Measurements from ENCODE around the gene PRMT2.

PRMT2 gene

GRCh38 chr21:46635324-46636180, at the start of gene PRMT2:
Gene PRMT2, plus strand, starts transcription at chr21:46635674. Its CDS starts 1,278 bp downstream, at chr21:46636952.
- DNase-seq, result peak; percentile 99

GRCh38 chr21:46594276-46594675, 41.2 kb upstream of the PRMT2 start:
- no peak for DNase-seq

DNA sequence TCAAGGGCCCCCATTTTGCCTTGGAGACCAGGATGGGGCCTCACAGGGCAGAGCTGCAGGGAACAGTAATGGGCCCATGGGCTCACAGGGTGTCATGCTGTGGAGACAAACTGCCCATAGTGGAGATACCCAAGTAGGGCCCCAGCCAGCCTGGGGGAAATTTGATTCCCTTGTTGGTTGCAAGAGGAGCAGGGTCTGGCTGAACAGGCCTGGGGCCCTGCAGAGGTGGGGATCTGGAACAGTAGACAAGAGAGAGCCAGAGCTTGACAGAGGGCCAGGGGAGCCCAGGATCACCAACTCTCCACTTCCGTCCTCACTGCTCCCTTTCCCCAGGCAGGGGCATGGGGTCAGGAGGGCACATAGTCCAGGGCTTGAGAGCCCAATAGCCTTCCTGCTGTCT, 39.3 kb upstream of the PRMT2 start:
- DNase-seq, result no peak

DNA sequence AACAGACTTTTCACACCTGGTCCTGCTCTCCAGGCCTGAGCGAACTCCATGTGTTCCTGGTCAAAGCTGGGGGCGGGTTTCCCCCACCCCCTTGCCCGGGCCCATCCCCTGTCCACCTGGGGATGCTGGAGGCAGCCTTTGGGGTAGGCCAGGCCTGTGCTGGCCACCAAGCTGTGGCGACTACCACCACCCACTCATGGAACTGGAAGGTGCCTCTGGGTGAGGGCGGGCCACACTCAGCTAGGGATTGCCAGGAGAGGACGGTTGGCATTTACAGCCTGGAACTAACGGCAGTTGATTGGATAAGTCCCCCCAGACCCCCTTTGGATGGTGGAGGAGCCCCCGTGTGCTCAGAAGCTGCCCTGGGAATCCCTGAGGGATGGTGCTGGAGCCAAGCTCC, 38.4 kb upstream of the PRMT2 start:
- no peak for DNase-seq

DNA sequence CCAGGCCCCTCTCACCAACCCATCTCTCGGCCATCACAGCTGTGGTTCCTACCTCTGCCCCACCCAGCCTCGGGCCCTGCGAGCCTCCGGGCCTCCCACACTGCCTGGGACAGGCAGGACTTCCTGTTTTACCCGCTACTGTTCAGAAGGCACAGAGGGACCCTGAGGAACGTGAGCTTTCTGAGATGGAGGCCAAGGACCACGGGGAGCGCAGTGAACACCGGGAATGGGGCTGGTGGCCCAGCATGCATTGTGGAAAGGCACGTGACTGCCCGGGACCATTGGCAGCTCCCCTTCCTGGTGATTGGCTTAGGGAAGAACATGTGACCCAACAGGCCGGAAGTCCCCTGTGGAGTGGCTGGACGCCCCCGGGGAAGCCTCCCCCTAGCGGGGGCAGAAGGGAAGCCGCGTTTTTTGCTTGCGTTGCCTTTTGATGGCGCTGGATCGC, 37.6 kb upstream of the PRMT2 start:
- no peak for DNase-seq

DNA sequence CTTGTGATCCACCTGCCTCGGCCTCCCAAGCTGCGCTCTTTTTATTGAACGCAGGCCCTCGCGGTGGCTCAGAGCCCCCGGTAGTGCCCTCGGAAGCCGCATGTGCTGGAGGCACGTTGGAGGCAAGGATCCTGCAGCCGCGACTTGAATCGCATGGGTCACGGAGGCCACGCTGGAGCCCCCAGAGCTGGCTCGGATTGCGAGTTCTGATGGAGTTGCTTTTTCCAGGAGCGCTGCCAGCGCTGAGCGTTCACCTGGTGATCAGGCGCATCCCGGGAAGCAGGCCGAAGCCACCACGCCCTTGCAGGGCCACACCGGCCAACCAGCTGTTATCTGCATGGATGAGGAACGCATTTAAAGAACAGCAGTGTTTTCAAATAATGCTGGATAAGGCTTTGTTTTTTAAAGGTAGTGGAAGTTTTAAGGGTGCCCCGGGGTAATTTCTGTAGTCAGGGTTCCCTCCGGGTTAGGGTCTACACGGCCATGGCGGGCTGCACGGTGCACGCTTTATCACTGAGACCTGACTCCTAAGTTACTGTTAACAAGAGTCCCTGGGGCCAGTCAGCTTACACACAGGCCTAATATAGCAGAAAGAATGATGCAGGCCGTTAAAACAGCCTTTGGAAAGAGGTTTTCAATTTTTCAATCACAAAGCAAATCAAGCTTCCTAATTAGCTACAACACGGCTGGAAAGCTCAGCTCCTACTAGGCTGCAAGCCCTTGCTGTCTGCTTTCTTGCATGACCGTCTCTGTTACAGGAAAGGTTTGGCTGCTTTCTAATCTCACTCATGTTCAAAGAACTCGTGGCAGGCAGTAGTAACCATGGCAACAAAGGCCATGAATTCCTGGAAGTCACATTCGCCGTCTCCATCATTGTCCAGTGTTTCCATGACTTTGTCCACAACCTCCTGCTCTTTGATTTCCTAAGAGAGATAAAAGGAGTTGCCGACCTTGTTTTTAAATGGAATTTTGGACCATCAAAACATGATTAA, 36.6 kb upstream of the PRMT2 start:
- peak; percentile 63 for DNase-seq

DNA sequence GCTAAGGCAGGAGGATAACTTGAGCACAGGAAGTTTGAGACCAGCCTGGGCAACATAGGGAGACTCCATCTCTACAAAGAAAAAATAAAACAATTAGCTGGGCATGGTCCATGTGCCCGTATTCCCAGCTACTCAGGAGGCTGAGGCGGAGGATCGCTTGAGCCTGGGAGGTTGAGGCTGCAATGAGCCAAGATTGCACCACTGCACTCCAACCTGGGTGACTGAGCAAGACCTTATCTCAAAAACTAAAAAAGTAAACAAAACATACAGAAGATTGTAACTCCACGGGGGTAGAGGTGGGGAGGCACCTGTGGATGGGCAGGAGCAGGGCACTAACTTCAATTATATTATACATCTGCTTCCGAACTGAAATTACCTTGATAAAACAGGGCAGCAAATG, 35.2 kb upstream of the PRMT2 start:
- no peak for DNase-seq

- no peak for DNase-seq
Observed at GRCh38 chr21:46600978-46601377, 34.5 kb upstream of the PRMT2 start.

GRCh38 chr21:46603228-46603627, 32.2 kb upstream of the PRMT2 start:
- DNase-seq, result no peak

GRCh38 chr21:46604329-46604974, 31.0 kb upstream of the PRMT2 start:
- no peak for DNase-seq

DNA sequence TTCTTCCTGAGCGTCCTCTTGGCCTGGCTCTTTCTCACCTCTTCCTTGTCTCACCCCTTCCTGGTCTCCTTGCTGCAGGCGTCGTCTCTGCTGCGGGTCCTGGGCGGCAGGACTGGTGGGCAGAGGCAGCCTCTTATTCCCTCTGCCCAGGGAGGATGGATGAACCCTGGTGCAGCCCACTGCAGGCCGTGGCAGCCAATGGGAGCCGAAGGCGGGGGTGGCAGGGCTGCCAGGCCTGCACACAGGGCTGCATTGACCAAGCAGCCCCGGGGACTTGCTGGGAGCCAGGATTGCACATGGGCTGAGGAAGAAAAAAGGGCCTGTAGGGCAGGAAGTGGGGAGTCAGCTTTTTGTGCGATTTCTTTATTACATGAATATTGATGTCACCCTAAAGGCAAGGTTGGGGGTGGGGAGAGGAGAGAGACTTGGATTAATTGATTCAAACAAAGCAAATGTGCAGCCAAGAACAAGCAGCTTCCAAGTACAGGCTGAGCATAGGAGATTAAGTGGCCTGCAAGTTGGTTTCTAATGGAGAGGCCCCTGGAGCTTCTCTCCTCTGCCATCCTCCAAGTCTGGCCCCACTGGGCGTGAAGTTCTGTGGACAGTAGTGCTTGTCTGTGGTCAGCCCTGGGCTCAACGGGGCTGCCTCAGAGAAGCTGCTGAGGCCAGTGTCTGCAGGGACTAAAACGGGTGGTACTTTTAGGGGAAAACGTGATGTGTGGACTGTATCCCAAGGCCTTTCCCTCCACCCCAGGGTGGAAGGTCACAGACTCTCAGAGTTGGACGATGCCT, 30.3 kb upstream of the PRMT2 start, which contains the start of gene S100B:
TSS of gene S100B (minus strand) at position 108 of the 792 bp plus-strand sequence. CDS start 2,667 bp downstream, outside the sequence.
- DNase-seq, result peak; percentile 73

- DNase-seq, result peak; percentile 63
Observed at GRCh38 chr21:46605767-46606426, 29.6 kb upstream of the PRMT2 start.

DNA sequence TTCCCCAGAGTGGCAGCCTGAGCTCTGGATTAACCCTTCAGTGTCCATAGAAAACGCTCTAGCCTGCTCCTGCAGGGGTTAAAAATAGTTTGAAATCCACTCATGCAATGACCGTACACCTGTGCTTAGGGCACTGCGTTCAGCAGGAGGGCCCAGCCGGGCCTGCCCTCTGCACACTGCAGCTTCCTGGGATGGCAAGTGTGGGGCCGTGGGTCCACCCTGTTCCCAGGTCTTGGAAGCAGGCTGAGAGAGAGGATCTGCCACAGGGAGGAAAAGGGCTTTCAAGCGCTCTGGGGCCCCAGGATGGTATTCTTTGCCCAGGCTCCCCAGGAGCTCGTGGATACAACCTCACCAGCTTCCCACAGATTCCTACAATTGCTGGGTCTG, 29.1 kb upstream of the PRMT2 start:
- no peak for DNase-seq

- DNase-seq, result no peak
Observed at GRCh38 chr21:46607636-46608035, 27.8 kb upstream of the PRMT2 start.

- DNase-seq, result no peak
Observed at GRCh38 chr21:46608672-46609111, 26.8 kb upstream of the PRMT2 start.

- no peak for DNase-seq
Observed at GRCh38 chr21:46610018-46610701, 25.3 kb upstream of the PRMT2 start.

DNA sequence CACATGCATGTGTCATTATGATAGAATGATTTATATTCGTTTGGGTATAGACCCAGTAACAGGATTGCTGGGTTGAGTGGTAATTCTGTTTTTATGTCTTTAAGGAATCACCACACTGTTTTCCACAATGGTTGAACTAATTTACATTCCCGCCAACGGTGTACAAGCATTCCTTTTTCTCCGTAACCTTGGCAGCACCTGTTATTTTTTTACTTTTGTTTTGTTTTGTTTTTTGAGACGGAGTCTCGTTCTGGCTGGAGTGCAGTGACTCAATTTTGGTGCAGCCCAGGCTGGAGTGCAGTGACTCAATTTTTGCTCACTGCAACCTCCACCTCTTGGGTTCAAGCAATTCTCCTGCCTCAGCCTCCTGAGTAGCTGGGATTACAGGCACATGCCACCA, 22.1 kb upstream of the PRMT2 start:
- DNase-seq, result no peak

DNA sequence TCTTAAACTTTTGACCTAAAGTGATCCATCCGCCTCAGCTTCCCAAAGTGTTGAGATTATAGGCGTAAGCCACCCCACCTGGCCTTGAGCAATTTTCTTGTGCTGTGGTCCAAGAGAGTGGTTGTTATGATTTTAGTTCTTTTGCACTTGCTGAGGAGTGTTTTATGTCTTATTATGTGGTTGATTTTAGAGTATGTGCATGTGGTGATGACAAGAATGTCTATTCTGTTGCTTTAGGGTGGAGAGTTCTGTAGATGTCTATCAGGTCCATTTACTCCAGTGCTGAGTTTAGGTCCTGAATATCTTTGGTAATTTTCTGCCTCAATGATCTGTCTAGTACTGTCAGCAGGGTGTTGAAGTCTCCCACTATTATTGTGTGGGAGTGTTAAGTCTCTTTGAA, 19.4 kb upstream of the PRMT2 start:
- DNase-seq, result no peak

- DNase-seq, result no peak
Observed at GRCh38 chr21:46616656-46617055, 18.8 kb upstream of the PRMT2 start.

- DNase-seq, result no peak
Observed at GRCh38 chr21:46617267-46618051, 18.0 kb upstream of the PRMT2 start.

All from femur (tissue), 1 donor.